Nephron progenitor cell (in vitro differentiated cells): ENCODE results near the gene MACROH2A1.

Experiments
- DNase-seq: peaks from one replicate; pipeline ENCODE4 v3.0.0; 2021
- H3K27ac Mint-ChIP-seq: 2 replicates; pipeline ENCODE4 v1.8.0; 2021; ENCODE audit warnings: mild to moderate bottlenecking, moderate library complexity, mixed read lengths
- H3K27me3 Mint-ChIP-seq: 2 replicates; pipeline ENCODE4 v1.8.0; 2021; ENCODE audit warnings: mild to moderate bottlenecking, low read depth, mixed read lengths; ENCODE audit not compliant: poor library complexity
- H3K36me3 Mint-ChIP-seq: 2 replicates; pipeline ENCODE4 v1.8.0; 2021; ENCODE audit warnings: low read depth, mixed read lengths
- H3K4me1 Mint-ChIP-seq: 2 replicates; pipeline ENCODE4 v1.8.0; 2021; ENCODE audit warnings: mixed read lengths
- H3K4me3 Mint-ChIP-seq: 2 replicates; pipeline ENCODE4 v1.8.0; 2021; ENCODE audit warnings: mild to moderate bottlenecking, moderate library complexity, mixed read lengths
- H3K9me3 Mint-ChIP-seq: 2 replicates; pipeline ENCODE4 v1.8.0; 2021; ENCODE audit warnings: mild to moderate bottlenecking, moderate library complexity, mixed read lengths
- TF ChIP-seq, protein P1 (sequence below): fragments of 200-600 bp; sonication (generic); IDR thresholded peaks from 2 replicates; pipeline ENCODE4 v1.5.0; 2021; ENCODE audit warnings: antibody characterized with exemption

Gene MACROH2A1

DNA sequence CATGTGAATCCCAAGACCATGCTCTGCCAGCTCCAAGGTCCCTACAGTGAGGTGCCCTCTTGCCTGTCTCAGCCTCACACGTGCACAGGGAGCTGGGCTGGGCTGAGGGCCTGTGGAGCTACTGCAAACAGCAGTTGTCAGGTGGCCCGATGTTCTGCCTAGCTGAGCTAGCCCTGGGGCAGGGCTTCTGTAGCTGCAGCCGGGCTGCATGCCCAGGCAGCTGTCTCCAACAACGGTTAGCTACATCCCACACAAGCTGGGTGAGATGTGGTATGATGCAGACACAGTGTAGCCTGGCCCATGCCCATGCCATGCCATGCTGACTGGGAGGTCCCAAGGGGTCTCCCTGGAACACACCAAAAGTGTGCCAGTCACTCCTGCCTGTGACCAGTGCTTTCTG, 62.0 kb downstream of the MACROH2A1 start:
- Mint-ChIP-seq H3K4me3 (no peak overlapping the region), H3K4me1 (peaks cover 8% of the 10 kb centered on the region), H3K27ac (no peak overlapping the region), H3K27me3 (no peaks in the 10 kb centered on the region), H3K9me3 (no peaks in the 10 kb centered on the region), H3K36me3 (peaks cover 22% of the 10 kb centered on the region)
- no peak for DNase-seq
- TF ChIP-seq, protein P1, sequence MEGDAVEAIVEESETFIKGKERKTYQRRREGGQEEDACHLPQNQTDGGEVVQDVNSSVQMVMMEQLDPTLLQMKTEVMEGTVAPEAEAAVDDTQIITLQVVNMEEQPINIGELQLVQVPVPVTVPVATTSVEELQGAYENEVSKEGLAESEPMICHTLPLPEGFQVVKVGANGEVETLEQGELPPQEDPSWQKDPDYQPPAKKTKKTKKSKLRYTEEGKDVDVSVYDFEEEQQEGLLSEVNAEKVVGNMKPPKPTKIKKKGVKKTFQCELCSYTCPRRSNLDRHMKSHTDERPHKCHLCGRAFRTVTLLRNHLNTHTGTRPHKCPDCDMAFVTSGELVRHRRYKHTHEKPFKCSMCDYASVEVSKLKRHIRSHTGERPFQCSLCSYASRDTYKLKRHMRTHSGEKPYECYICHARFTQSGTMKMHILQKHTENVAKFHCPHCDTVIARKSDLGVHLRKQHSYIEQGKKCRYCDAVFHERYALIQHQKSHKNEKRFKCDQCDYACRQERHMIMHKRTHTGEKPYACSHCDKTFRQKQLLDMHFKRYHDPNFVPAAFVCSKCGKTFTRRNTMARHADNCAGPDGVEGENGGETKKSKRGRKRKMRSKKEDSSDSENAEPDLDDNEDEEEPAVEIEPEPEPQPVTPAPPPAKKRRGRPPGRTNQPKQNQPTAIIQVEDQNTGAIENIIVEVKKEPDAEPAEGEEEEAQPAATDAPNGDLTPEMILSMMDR: no peak

DNA sequence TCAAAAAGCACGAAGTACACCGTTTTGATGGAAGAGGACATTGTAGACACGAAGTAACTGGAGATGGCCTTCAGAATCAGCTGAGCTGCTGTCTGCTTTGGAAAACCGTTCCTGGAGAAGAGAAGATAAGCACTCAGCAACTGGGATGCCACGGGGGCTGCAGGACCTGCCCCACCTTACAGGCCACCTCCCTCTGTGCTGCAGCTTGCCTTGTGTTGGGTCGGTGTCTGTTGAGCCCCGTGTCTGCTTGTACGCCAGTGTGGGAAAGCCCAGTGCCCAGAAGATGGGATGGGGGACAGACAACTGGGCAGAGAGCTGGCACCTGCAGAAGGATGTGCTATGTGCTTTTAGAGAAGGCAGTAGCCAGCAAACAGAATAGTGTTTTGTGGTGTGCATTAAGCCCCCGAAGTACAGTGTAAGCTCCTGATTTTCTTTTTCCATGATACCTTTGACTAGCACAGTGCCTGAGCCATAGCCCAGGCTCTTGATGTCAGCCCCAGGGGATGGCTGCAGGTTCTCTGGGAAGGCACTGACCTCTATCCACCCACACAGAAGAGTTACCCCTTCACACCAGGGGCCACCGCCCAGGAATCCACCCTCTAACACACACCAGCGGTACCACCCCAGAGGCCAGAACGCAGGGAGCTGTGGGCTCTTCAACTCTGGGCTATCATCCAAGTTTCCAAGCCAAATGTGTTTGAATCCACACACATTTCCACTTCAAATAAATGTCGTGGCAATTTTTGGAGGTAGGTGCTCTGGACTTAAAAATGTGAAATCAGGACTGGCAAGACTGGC, 63.8 kb downstream of the MACROH2A1 start:
- peaks cover 16% of the 10 kb centered on the region for H3K4me1 Mint-ChIP-seq
- no peaks in the 10 kb centered on the region for H3K9me3 Mint-ChIP-seq
- H3K4me3 Mint-ChIP-seq: no peak overlapping the region
- no peak for DNase-seq
- TF ChIP-seq, protein P1: no peak
- no peaks in the 10 kb centered on the region for H3K27me3 Mint-ChIP-seq
- H3K36me3 Mint-ChIP-seq: peaks cover 13% of the 10 kb centered on the region
- peak overlapping the region; percentile 86 for H3K27ac Mint-ChIP-seq

DNA sequence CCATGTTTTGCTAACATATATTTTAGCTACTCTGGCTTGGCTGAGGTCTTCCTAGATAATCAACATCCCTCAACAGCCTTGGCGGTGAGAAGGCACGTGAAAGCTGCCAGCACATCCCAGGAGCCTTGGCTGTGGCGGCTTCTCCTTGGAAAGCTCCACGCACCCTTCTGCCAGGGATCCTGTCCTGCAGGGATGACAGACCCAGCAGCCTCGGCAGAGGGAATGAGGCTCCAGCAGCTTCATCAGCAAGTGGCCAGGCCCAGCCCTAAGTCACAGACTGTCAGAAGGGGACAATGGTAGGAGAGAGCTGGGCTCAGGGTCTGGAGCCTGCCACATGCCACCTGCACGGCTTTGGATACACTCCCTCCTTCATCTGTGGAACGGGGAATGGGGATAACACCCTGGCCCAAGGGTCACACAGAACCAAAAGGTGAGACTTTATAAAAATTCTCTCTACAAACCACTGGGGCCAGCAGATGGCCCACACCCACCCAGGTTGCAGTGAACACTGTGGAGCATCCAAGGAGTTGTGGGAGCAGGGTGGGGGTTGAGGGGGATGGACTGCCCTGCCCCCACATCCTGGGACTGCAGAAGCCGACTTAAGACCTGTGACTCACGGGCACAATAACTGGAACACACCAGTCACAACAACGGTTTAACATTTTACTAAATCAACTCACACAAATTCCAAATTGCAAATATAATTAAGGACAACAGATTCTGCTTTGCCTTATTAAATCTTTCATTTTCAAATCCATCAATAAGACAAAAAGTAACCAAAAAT, 65.1 kb downstream of the MACROH2A1 start:
- TF ChIP-seq, protein P1: no peak
- H3K4me3 Mint-ChIP-seq: no peak overlapping the region
- H3K9me3 Mint-ChIP-seq: no peaks in the 10 kb centered on the region
- H3K27me3 Mint-ChIP-seq: no peaks in the 10 kb centered on the region
- peak overlapping the region; percentile 34 for H3K27ac Mint-ChIP-seq
- peaks cover 9% of the 10 kb centered on the region for H3K36me3 Mint-ChIP-seq
- H3K4me1 Mint-ChIP-seq: peaks cover 29% of the 10 kb centered on the region
- DNase-seq: no peak

DNA sequence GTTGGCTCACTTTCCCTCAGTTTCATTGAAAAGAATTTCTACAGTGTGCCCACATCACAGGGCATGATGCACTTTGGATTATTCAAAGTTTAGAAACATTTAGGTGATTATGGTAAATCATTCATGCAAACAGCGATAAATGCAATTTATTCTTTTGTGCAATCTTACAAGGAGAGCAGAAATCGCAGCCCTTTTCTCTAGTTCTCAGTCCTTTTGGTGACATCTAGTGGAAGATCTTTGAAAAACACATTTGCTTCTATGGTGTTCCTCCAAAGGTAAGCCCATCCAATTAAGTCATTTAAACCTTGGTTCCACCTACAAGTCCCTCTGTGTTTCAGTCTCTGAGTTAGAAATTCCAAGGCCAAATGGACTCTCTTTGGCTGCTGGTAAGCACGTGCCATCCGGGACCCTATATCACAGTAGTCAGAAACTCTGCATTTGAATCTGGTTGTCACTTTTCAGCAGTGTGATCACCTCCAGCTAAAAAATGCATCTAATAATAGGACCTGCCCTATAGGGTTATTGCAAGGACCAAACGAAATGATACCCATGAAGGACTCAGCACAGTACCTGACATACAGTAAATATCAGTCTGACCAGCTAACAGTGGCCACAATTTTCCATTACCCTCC, 66.4 kb downstream of the MACROH2A1 start:
- H3K27ac Mint-ChIP-seq: no peak overlapping the region
- TF ChIP-seq, protein P1: peak; percentile 58

DNA sequence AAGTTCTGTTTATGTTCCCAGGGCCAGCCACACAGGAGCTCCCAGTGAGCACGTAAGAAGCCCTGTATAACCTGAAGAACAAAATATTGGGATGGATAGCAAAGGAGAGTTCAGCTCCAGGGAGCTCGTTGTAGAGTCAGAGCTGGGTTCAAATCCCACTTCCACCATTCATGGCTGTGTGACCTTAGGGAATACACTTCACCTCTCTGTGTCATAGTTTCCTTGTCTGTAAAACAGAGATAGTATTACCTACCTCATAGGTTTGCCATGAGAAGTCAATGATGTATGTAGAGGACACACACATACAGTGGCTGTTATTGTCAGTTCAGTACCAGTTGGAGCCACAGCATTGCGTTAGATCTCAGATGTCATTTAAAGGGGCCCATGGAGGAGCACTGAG, 67.4 kb downstream of the MACROH2A1 start:
- Mint-ChIP-seq H3K27ac (no peak overlapping the region), H3K36me3 (peaks cover 6% of the 10 kb centered on the region), H3K4me3 (no peak overlapping the region), H3K27me3 (no peaks in the 10 kb centered on the region), H3K9me3 (no peaks in the 10 kb centered on the region), H3K4me1 (peaks cover 39% of the 10 kb centered on the region)
- TF ChIP-seq, protein P1: no peak
- DNase-seq: no peak

More for the DNA sequence above, 66.4 kb downstream of the MACROH2A1 start:
- Mint-ChIP-seq H3K9me3 (no peaks in the 10 kb centered on the region), H3K4me3 (no peak overlapping the region), H3K27me3 (no peaks in the 10 kb centered on the region), H3K4me1 (peaks cover 39% of the 10 kb centered on the region), H3K36me3 (peaks cover 8% of the 10 kb centered on the region)
- DNase-seq: no peak
